HepG2 (cell line): ENCODE measurements around the gene LSMEM2. TPM values are rescaled to one million over a fixed set of nuclear protein-coding genes. Genes with fewer than 3 reads are reported as not detected.

Experiments used
- ATF7 ChIP-seq, 2 experiments: fragments of 450-650 bp in 1 of 2; sonication (generic) in 1 of 2; formaldehyde crosslinking in 1 of 2; IDR thresholded peaks; 2 replicates each; pipeline versions ENCODE4 v1.4.0 to v1.6.1; 2016 to 2020; ENCODE audit warnings: antibody characterized with exemption in 1 of 2, mild to moderate bottlenecking in 1 of 2, missing genetic modification reagents in 1 of 2
- CAMTA2 ChIP-seq: sonication (generic); formaldehyde crosslinking; IDR thresholded peaks from 2 replicates; pipeline ENCODE4 v1.4.0; 2020; ENCODE audit warnings: mild to moderate bottlenecking, missing genetic modification reagents, borderline replicate concordance
- MATR3 ChIP-seq: sonication (generic); formaldehyde crosslinking; IDR thresholded peaks from 2 replicates; pipeline ENCODE4 v1.4.0; 2020; ENCODE audit warnings: missing genetic modification reagents
- NFATC3 ChIP-seq: sonication (generic); formaldehyde crosslinking; IDR thresholded peaks from 2 replicates; pipeline ENCODE4 v1.5.1; 2020; ENCODE audit warnings: mild to moderate bottlenecking, missing genetic modification reagents
- PTBP1 ChIP-seq: fragments of 200-400 bp; formaldehyde crosslinking; IDR thresholded peaks from 2 replicates; pipeline ENCODE4 v1.6.1; 2018; ENCODE audit warnings: low read length, low read depth; ENCODE audit not compliant: poor library complexity, severe bottlenecking
- SATB2 ChIP-seq: sonication (generic); formaldehyde crosslinking; IDR thresholded peaks from 2 replicates; pipeline ENCODE4 v1.5.0; 2020; ENCODE audit warnings: missing genetic modification reagents
- SOX6 ChIP-seq, 2 experiments: fragments of 450-650 bp in 1 of 2; sonication (generic) in 1 of 2; formaldehyde crosslinking in 1 of 2; IDR thresholded peaks; 2 replicates each; pipeline versions ENCODE4 v1.4.0 to v1.6.1; 2017 to 2020; ENCODE audit warnings: antibody characterized with exemption in 1 of 2, mild to moderate bottlenecking in 1 of 2, missing genetic modification reagents in 1 of 2
- ZKSCAN8 ChIP-seq: IDR thresholded peaks from 2 replicates; pipeline ENCODE4 v1.6.1; 2016; ENCODE audit warnings: borderline replicate concordance, missing genetic modification reagents, missing compliant biosample characterization
- ZNF451 ChIP-seq: sonication (generic); formaldehyde crosslinking; IDR thresholded peaks from 2 replicates; pipeline ENCODE4 v1.5.0; 2020; ENCODE audit warnings: mild to moderate bottlenecking, missing genetic modification reagents
- ZNF772 ChIP-seq: sonication (generic); formaldehyde crosslinking; IDR thresholded peaks from 2 replicates; pipeline ENCODE4 v1.5.0; 2020; ENCODE audit warnings: mild to moderate bottlenecking, missing genetic modification reagents
- ZSCAN29 ChIP-seq: sonication (generic); formaldehyde crosslinking; conservative IDR thresholded peaks from 2 replicates; pipeline ENCODE4 v1.4.0; 2020; ENCODE audit warnings: mild to moderate bottlenecking, missing genetic modification reagents
- polyA plus RNA-seq, 8 experiments: library from polyadenylated mRNA; depleted of rRNA in 3 of 8; stranded (reverse) in 7 of 8; unstranded in 1 of 8; fragments of >200 nt; fragmentation: Illumina TruSeq in 4 of 8; extraction: Trizol in 4 of 8; gene quantifications; 2 replicates each; pipeline versions ENCODE4 v1.2.1 to v1.2.3, GENCODE V29; 2011 to 2016; ENCODE audit warnings: low read depth in 4 of 8, missing spikeins in 1 of 8, mixed read lengths in 1 of 8; ENCODE audit not compliant: insufficient read depth in 1 of 8
- total RNA-seq, 5 experiments: library from RNA; depleted of rRNA; stranded (reverse); fragments of >200 nt; fragmentation: Illumina TruSeq; extraction: Trizol; gene quantifications; 2 replicates each; pipeline ENCODE4 v1.2.3, GENCODE V29; 2016; ENCODE audit warnings: low read depth in 1 of 5
- TF ChIP-seq, protein P1 (sequence below): sonication (generic); formaldehyde crosslinking; IDR thresholded peaks from 2 replicates; pipeline ENCODE4 v1.4.0; 2020; ENCODE audit warnings: low read depth, mild to moderate bottlenecking, missing genetic modification reagents
- TF ChIP-seq, protein P2 (sequence below): sonication (generic); formaldehyde crosslinking; IDR thresholded peaks from 2 replicates; pipeline ENCODE4 v1.8.1; 2023; ENCODE audit warnings: mild to moderate bottlenecking, missing genetic modification reagents, borderline replicate concordance
- TF ChIP-seq, protein P3 (sequence below): sonication (generic); formaldehyde crosslinking; IDR thresholded peaks from 2 replicates; pipeline ENCODE4 v1.5.0; 2020; ENCODE audit warnings: missing genetic modification reagents
- TF ChIP-seq, protein P4 (sequence below): sonication (generic); formaldehyde crosslinking; IDR thresholded peaks from 2 replicates; pipeline ENCODE4 v1.9.0; 2021; ENCODE audit warnings: missing genetic modification reagents, borderline replicate concordance
- TF ChIP-seq, protein P5 (sequence below): sonication (generic); formaldehyde crosslinking; IDR thresholded peaks from 2 replicates; pipeline ENCODE4 v1.5.0; 2020; ENCODE audit warnings: mild to moderate bottlenecking, missing genetic modification reagents, borderline replicate concordance
- TF ChIP-seq, protein P6 (sequence below): sonication (generic); formaldehyde crosslinking; IDR thresholded peaks from 2 replicates; pipeline ENCODE4 v1.9.0; 2021; ENCODE audit warnings: missing genetic modification reagents, mild to moderate bottlenecking, borderline replicate concordance

The LSMEM2 gene
- total and polyA plus RNA-seq, 2 of the 13 experiments (the other 11 are each of a cell fraction or from before 2014, with no cell fraction given): 0.07 to 0.41 TPM

DNA sequence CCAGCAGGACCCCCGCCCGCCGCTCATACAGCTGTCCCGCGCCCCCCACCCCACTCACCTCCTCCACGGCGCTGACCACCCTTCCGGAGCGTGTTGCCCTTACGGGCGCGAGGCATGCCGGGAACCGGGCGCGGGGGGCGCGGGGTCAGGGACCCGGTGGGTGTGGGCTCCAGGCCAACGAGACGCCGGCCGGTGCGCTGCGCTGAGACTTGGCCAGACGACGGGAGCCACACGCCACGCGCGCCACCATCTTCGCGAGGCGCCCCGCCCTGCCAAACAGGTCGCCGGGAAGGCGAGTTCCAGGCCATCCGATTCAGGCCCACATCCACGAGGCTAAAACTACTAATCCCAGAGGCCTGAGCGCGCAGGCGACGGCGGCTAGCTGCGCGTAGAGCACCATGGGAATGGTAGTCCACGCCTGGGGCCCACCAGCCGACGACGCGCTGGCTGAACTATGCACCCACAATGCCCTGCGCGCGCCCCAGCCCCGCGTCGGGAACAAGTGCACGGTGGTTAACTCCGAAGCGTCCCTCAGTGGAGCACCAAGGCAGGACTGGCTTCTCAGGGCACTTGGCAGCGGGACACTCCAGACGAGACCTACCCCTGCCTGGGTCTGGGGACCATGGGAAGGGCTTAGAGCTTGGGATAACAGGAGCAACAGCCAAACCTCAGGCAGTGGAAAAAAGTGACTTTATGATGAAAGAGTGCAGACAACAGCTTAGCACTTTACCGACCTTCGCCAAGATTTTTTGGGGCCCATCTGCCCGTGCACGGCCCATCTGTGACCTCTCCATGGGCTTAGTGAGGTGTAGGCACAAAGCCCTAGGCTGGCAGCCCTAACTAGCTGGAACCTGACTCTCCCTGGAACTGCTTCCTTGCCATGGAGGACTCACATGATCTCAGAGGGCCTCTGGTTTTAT is 13.5 kb downstream of the LSMEM2 start, which contains the start of gene IFRD2 (continued):
- no peak for TF ChIP-seq CAMTA2 (CRISPR knock-in tag)
- TF ChIP-seq, protein P1, sequence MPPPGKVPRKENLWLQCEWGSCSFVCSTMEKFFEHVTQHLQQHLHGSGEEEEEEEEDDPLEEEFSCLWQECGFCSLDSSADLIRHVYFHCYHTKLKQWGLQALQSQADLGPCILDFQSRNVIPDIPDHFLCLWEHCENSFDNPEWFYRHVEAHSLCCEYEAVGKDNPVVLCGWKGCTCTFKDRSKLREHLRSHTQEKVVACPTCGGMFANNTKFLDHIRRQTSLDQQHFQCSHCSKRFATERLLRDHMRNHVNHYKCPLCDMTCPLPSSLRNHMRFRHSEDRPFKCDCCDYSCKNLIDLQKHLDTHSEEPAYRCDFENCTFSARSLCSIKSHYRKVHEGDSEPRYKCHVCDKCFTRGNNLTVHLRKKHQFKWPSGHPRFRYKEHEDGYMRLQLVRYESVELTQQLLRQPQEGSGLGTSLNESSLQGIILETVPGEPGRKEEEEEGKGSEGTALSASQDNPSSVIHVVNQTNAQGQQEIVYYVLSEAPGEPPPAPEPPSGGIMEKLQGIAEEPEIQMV (CRISPR knock-in tag): 0 out of 2 replicates have a peak, but pooled peaks have one; percentile 33
- TF ChIP-seq SATB2 (CRISPR knock-in tag): no peak
- TF ChIP-seq, protein P2, sequence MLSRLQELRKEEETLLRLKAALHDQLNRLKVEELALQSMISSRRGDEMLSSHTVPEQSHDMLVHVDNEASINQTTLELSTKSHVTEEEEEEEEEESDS (CRISPR knock-in tag): no peak
- TF ChIP-seq NFATC3 (CRISPR knock-in tag): no peak
- TF ChIP-seq, protein P3, sequence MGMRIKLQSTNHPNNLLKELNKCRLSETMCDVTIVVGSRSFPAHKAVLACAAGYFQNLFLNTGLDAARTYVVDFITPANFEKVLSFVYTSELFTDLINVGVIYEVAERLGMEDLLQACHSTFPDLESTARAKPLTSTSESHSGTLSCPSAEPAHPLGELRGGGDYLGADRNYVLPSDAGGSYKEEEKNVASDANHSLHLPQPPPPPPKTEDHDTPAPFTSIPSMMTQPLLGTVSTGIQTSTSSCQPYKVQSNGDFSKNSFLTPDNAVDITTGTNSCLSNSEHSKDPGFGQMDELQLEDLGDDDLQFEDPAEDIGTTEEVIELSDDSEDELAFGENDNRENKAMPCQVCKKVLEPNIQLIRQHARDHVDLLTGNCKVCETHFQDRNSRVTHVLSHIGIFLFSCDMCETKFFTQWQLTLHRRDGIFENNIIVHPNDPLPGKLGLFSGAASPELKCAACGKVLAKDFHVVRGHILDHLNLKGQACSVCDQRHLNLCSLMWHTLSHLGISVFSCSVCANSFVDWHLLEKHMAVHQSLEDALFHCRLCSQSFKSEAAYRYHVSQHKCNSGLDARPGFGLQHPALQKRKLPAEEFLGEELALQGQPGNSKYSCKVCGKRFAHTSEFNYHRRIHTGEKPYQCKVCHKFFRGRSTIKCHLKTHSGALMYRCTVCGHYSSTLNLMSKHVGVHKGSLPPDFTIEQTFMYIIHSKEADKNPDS (CRISPR knock-in tag): no peak
- TF ChIP-seq PTBP1: no peak
- peak; percentile 91 for TF ChIP-seq ZNF772 (CRISPR knock-in tag)
- no peak for TF ChIP-seq MATR3 (CRISPR knock-in tag)
- TF ChIP-seq ZNF451 (CRISPR knock-in tag): no peak
- TF ChIP-seq ZSCAN29 (CRISPR knock-in tag): no peak; the same call in 1 of the 2 replicates
- TF ChIP-seq, protein P4, sequence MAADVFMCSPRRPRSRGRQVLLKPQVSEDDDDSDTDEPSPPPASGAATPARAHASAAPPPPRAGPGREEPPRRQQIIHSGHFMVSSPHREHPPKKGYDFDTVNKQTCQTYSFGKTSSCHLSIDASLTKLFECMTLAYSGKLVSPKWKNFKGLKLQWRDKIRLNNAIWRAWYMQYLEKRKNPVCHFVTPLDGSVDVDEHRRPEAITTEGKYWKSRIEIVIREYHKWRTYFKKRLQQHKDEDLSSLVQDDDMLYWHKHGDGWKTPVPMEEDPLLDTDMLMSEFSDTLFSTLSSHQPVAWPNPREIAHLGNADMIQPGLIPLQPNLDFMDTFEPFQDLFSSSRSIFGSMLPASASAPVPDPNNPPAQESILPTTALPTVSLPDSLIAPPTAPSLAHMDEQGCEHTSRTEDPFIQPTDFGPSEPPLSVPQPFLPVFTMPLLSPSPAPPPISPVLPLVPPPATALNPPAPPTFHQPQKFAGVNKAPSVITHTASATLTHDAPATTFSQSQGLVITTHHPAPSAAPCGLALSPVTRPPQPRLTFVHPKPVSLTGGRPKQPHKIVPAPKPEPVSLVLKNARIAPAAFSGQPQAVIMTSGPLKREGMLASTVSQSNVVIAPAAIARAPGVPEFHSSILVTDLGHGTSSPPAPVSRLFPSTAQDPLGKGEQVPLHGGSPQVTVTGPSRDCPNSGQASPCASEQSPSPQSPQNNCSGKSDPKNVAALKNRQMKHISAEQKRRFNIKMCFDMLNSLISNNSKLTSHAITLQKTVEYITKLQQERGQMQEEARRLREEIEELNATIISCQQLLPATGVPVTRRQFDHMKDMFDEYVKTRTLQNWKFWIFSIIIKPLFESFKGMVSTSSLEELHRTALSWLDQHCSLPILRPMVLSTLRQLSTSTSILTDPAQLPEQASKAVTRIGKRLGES (CRISPR knock-in tag): no peak
- TF ChIP-seq ZKSCAN8 (CRISPR knock-in tag): no peak
- no peak for TF ChIP-seq ATF7 (IDR thresholded peaks at IDR 0.05)
- TF ChIP-seq ATF7 (CRISPR knock-in tag; IDR thresholded peaks at IDR 0.05): 0 out of 2 replicates have a peak, but pooled peaks have one; percentile 47
- TF ChIP-seq, protein P5, sequence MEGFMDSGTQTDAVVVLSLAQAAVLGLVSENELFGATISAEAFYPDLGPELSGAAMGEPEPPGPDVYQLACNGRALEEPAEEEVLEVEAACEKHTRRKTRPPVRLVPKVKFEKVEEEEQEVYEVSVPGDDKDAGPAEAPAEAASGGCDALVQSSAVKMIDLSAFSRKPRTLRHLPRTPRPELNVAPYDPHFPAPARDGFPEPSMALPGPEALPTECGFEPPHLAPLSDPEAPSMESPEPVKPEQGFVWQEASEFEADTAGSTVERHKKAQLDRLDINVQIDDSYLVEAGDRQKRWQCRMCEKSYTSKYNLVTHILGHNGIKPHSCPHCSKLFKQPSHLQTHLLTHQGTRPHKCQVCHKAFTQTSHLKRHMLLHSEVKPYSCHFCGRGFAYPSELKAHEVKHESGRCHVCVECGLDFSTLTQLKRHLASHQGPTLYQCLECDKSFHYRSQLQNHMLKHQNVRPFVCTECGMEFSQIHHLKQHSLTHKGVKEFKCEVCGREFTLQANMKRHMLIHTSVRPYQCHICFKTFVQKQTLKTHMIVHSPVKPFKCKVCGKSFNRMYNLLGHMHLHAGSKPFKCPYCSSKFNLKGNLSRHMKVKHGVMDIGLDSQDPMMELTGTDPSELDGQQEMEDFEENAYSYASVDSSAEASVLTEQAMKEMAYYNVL (CRISPR knock-in tag): peak; percentile 28; the same call in 1 of the 2 replicates
- TF ChIP-seq, protein P6, sequence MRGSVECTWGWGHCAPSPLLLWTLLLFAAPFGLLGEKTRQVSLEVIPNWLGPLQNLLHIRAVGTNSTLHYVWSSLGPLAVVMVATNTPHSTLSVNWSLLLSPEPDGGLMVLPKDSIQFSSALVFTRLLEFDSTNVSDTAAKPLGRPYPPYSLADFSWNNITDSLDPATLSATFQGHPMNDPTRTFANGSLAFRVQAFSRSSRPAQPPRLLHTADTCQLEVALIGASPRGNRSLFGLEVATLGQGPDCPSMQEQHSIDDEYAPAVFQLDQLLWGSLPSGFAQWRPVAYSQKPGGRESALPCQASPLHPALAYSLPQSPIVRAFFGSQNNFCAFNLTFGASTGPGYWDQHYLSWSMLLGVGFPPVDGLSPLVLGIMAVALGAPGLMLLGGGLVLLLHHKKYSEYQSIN: no peak
- TF ChIP-seq SOX6 (IDR thresholded peaks at IDR 0.05): no peak
- TF ChIP-seq SOX6 (CRISPR knock-in tag; IDR thresholded peaks at IDR 0.05): peak; percentile 67
